ENCODE results near the gene UFM1.

DNA sequence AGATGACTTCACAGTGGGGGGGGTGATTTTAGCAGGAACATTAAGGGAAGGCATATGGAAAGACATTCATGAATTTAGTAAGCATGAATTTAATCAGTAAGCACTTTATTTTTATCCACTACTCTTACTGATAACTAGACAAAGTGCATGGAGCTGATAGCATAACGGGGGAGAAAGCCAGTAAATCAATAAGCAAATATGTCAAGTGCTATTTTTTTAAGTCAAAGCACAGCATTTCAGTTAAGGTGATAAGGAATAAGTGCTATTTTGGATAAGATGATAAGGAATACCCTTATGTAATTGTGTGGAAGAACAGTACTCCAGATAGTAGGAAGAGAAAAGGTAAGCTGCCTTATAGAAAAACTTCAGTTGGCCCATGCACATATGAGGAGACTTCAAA, 19.4 kb downstream of the UFM1 start:
- TF ChIP-seq EZH2 (IDR thresholded peaks at IDR 0.05; ENCODE audit: borderline replicate concordance, low read length) = no peak
- TF ChIP-seq, protein P1, sequence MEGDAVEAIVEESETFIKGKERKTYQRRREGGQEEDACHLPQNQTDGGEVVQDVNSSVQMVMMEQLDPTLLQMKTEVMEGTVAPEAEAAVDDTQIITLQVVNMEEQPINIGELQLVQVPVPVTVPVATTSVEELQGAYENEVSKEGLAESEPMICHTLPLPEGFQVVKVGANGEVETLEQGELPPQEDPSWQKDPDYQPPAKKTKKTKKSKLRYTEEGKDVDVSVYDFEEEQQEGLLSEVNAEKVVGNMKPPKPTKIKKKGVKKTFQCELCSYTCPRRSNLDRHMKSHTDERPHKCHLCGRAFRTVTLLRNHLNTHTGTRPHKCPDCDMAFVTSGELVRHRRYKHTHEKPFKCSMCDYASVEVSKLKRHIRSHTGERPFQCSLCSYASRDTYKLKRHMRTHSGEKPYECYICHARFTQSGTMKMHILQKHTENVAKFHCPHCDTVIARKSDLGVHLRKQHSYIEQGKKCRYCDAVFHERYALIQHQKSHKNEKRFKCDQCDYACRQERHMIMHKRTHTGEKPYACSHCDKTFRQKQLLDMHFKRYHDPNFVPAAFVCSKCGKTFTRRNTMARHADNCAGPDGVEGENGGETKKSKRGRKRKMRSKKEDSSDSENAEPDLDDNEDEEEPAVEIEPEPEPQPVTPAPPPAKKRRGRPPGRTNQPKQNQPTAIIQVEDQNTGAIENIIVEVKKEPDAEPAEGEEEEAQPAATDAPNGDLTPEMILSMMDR (IDR thresholded peaks at IDR 0.05; ENCODE audit: low read length) = no peak

Measured in OCI-LY1 (cell line).